Heart left ventricle (tissue), 16 donors: Measurements from ENCODE around the gene COL19A1. TPM values are rescaled to one million over a fixed set of nuclear protein-coding genes. Genes with fewer than 3 reads are reported as not detected.

Source experiments
- ATAC-seq, 4 donors: fragments of 200-7000 bp; cut with Tn5 transposase; one replicate each; pipeline ENCODE4 v1.9.1; 2020 to 2022; ENCODE audit warnings: moderate library complexity in 4 of 4, mild to moderate bottlenecking in 3 of 4, moderate number of reproducible peaks in 1 of 4
- DNase-seq, 5 donors: peaks; one replicate each; pipeline ENCODE4 v3.0.0-alpha.2; 2020
- H3K27ac ChIP-seq, 12 donors: fragments of 200-600 bp; sonication (generic) in 4 of 12; one replicate each; pipeline versions ENCODE4 v1.5.0 to v1.8.0; 2016 to 2022; ENCODE audit warnings: mild to moderate bottlenecking in 2 of 12
- H3K27me3 ChIP-seq, 9 donors: fragments of 200-600 bp; sonication (generic) in 2 of 9; one replicate each; pipeline versions ENCODE4 v1.5.1 to v1.8.0; 2016 to 2022; ENCODE audit warnings: mild to moderate bottlenecking in 3 of 9
- H3K36me3 ChIP-seq, 9 donors: fragments of 200-600 bp; sonication (generic) in 2 of 9; one replicate each; pipeline versions ENCODE4 v1.5.0 to v1.8.0; 2018 to 2022; ENCODE audit warnings: mild to moderate bottlenecking in 2 of 9
- H3K4me1 ChIP-seq, 12 donors: fragments of 200-600 bp; sonication (generic) in 4 of 12; one replicate each; pipeline versions ENCODE4 v1.5.0 to v1.8.0; 2016 to 2022; ENCODE audit warnings: mild to moderate bottlenecking in 3 of 12
- H3K4me3 ChIP-seq, 12 donors: fragments of 200-600 bp; sonication (generic) in 4 of 12; one replicate each; pipeline versions ENCODE4 v1.5.0 to v1.8.0; 2017 to 2022; ENCODE audit warnings: mild to moderate bottlenecking in 9 of 12, moderate library complexity in 4 of 12
- H3K9me3 ChIP-seq, 12 donors: fragments of 200-600 bp; sonication (generic) in 4 of 12; one replicate each; pipeline versions ENCODE4 v1.5.0 to v1.8.0; 2016 to 2022; ENCODE audit warnings: mild to moderate bottlenecking in 1 of 12
- POLR2A ChIP-seq, 2 donors: fragments of 450-650 bp; IDR thresholded peaks; one replicate each; pipeline ENCODE4 v1.6.1; 2017; ENCODE audit warnings: antibody characterized with exemption in 2 of 2, mild to moderate bottlenecking in 2 of 2, moderate library complexity in 2 of 2
- WGBS, 4 donors: extraction: QIAGEN DNeasy Blood & Tissue Kit in 2 of 4; methylation state at CpG; one replicate each; pipeline versions ENCODE4 v1.1.5 to v1.1.7; 2013 to 2018; 5-methylcytosine and 5-hydroxymethylcytosine counted together
- intact Hi-C, 10 donors: fragments of 100-400 bp; cut with DNase I; formaldehyde crosslinking; loops; one replicate each; pipeline versions ENCODE4 v1.11.1 to v1.14.2; 2022
- polyA plus RNA-seq, 2 donors: library from polyadenylated mRNA; stranded (reverse); fragments of 200-250 nt; gene quantifications; one replicate each; pipeline ENCODE4 v1.2.3, GENCODE V29; 2013
- total RNA-seq, 9 donors: library from RNA; depleted of rRNA in 2 of 9; stranded (reverse); fragments of >200 nt in 2 of 9; fragmentation: NEBNext Ultra II Directional in 3 of 9; extraction: Animal tissue kit (Norgen Biotek cat#: 25700) in 3 of 9; gene quantifications; one replicate each; pipeline versions ENCODE4 v1.1.0 to v1.2.4, GENCODE V29; 2016 to 2023
- TF ChIP-seq, protein P1 (sequence below), 12 donors: fragments of 200-600 bp; sonication (generic) in 4 of 12; IDR thresholded peaks; one replicate each; pipeline versions ENCODE4 v1.5.0 to v1.8.0; 2018 to 2022; ENCODE audit warnings: antibody characterized with exemption in 12 of 12, mild to moderate bottlenecking in 5 of 12
- donor health status: ischemic (EF 13 %, LVEDD 7.1; RV severe dilation, severe dysfunction).
- donor health status: healthy with polysubstance abuse.
- donor health status: DM: no; HTN: yes; CAD: no.
- donor health status: DM: no; HTN: no; CAD: no.
- donor health status: ischemic (EF 25% LVEDD 6.9; RV normal size, moderate dysfunction).
- donor health status: ischemic (EF 25% LVEDD 5.7; RV mildly dilated, moderate dysfunction).
- donor health status: healthy.
- donor health status: DM: yes; HTN: yes; CAD: no.
- donor health status: ischemic (EF 35%, LVEDD 5.7; RV mildly dilated, moderate dysfunction).
- donor health status: nonischemic (EF 11% LVEDD 7.7; RV severe dilation, severe dysfunction).
- donor health status: DM: yes; HTN: yes; CAD: no.
- donor health status: PGD.
- donor health status: ischemic (EF 29% LVEDD 5.4; RV normal size, mild dysfunction).
- donor health status: nonischemic (EF 23%, LVEDD 6.1; RV moderate dilation, normal function).

COL19A1 gene
- total and polyA plus RNA-seq, 11 donors = 0.69 to 4.6 (median 1.6) TPM

DNA sequence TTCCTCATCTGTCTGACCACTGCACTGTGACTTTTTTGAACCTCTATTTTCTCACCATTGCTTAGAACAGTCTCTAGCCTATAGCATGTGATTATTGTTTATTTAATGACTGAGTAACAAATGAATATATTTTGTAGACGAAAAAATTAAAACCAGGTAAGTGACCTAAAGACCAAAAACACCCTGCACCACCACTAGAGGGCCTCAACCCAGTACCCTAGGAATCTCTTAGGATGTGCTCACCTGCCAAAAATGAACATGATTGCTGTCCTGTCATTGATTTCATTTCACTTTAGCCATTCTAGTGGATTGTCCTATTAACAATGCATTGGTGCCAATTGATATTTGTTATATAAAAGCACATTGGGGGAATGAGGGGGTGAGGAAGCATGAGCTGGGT, 237.4 kb downstream of the COL19A1 start:
- no peak for DNase-seq
- ATAC-seq = no peak
- TF ChIP-seq, protein P1, sequence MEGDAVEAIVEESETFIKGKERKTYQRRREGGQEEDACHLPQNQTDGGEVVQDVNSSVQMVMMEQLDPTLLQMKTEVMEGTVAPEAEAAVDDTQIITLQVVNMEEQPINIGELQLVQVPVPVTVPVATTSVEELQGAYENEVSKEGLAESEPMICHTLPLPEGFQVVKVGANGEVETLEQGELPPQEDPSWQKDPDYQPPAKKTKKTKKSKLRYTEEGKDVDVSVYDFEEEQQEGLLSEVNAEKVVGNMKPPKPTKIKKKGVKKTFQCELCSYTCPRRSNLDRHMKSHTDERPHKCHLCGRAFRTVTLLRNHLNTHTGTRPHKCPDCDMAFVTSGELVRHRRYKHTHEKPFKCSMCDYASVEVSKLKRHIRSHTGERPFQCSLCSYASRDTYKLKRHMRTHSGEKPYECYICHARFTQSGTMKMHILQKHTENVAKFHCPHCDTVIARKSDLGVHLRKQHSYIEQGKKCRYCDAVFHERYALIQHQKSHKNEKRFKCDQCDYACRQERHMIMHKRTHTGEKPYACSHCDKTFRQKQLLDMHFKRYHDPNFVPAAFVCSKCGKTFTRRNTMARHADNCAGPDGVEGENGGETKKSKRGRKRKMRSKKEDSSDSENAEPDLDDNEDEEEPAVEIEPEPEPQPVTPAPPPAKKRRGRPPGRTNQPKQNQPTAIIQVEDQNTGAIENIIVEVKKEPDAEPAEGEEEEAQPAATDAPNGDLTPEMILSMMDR (IDR thresholded peaks at IDR 0.05) = peak in 8 of 12 donors; percentile 10 to 42 (median 27)
- no peak for TF ChIP-seq POLR2A (IDR thresholded peaks at IDR 0.05)
- intact Hi-C loops = loop anchor here in 4 of 10 donors (10.0 kb wide), 4 partner anchors 269 to 1229 kb away; no protein-coding TSS in a partner anchor
- no peaks in the 10 kb centered on the region for H3K27me3 ChIP-seq
- no peaks in the 10 kb centered on the region for H3K9me3 ChIP-seq
- no peak overlapping the region for H3K4me3 ChIP-seq
- peaks cover 0 to 4% (median 0%) of the 10 kb centered on the region in 12 donors for H3K4me1 ChIP-seq
- no peak overlapping the region for H3K27ac ChIP-seq
- WGBS, 4 donors = 84 to 94% (median 92%) methylated on average over 1 of the region's 1 CpG
- H3K36me3 ChIP-seq = no peaks in the 10 kb centered on the region

DNA sequence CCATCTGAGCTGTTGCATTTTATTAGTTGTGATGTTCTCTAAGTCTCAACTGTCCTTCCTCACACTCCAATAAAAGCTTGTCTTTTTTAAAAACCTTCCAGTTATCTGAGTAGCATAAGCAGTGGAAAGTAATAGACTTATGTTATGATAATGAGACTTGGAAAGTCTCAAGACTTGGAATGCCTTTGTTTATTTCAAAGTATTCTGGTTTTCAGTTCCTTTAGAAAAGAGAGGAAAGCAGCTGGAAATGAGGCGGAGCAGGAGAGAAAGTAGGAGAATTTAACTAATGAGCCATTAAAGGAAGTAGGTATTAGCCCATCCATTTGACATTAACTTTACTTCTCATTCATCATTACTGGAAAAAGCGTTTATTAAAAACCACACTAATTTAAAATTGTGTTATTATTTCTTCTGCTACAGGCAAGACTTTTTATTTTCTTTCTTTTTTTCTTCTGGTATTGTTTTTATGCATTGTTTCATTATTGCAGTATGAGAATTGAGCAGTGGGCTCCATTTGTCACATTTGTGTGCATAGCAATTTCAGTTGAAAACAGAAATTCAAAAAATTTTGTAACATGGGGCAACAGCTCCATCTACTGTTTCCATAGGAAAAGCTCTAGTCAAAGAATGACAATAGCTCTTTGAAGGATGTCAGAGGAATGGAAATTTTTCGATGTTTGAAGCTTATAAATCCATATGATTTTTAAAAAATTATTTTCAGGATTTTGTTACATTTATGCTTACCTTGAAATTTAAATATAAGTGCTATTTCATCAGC, 241.7 kb downstream of the COL19A1 start:
- DNase-seq (no peak), ATAC-seq (no peak)
- Histone ChIP-seq H3K4me1 (no peaks in the 10 kb centered on the region), H3K4me3 (no peak overlapping the region), H3K36me3 (no peaks in the 10 kb centered on the region), H3K9me3 (no peaks in the 10 kb centered on the region), H3K27me3 (no peaks in the 10 kb centered on the region), H3K27ac (no peak overlapping the region)
- WGBS, 4 donors = 59 to 66% (median 63%) methylated on average over 3 of the region's 3 CpGs
- intact Hi-C loops = loop anchor here (2.0 to 10.0 kb wide), 10 partner anchors 271 to 1233 kb away; no protein-coding TSS in a partner anchor
- TF ChIP-seq, protein P1 (IDR thresholded peaks at IDR 0.05) = peak; percentile 30 to 74 (median 60)
- TF ChIP-seq POLR2A (IDR thresholded peaks at IDR 0.05) = no peak

- H3K4me3 ChIP-seq = no peak overlapping the region
- no peaks in the 10 kb centered on the region for H3K36me3 ChIP-seq
- H3K27ac ChIP-seq = no peak overlapping the region
- 56 to 71% (median 63%) methylated on average over 2 of the region's 2 CpGs for WGBS, 4 donors
- intact Hi-C loops = loop anchor here in 1 of 10 donors (10.0 kb wide), 1 partner anchor 1476 kb away; the partner anchor contains the start of gene ADGRB3
- no peak for ATAC-seq
- no peaks in the 10 kb centered on the region for H3K27me3 ChIP-seq
- TF ChIP-seq, protein P1 (IDR thresholded peaks at IDR 0.05) = no peak
- no peak for TF ChIP-seq POLR2A (IDR thresholded peaks at IDR 0.05)
- no peaks in the 10 kb centered on the region for H3K4me1 ChIP-seq
- no peak for DNase-seq
- H3K9me3 ChIP-seq = no peaks in the 10 kb centered on the region
Measured at GRCh38 chr6:70110126-70111022, 244.0 kb downstream of the COL19A1 start.

- H3K4me1 ChIP-seq = no peaks in the 10 kb centered on the region
- intact Hi-C loops = loop anchor here in 1 of 10 donors (10.0 kb wide), 1 partner anchor 1477 kb away; the partner anchor contains the start of gene ADGRB3
- no peak overlapping the region for H3K27ac ChIP-seq
- H3K27me3 ChIP-seq = no peaks in the 10 kb centered on the region
- TF ChIP-seq, protein P1 (IDR thresholded peaks at IDR 0.05) = no peak
- TF ChIP-seq POLR2A (IDR thresholded peaks at IDR 0.05) = no peak
- H3K36me3 ChIP-seq = no peaks in the 10 kb centered on the region
- ATAC-seq (no peak), DNase-seq (no peak)
- H3K4me3 ChIP-seq = no peak overlapping the region
- no peaks in the 10 kb centered on the region for H3K9me3 ChIP-seq
Measured at GRCh38 chr6:70111737-70112136, 245.4 kb downstream of the COL19A1 start.
